ENCODE measurements around the gene MAPK4.
"Not testable (repeated sequence)": the region's sequence is repeated elsewhere in the genome, so short reads cannot be mapped to it uniquely, and the experiment has no call there.

- not testable (repeated sequence) for TF ChIP-seq CTCF, POLR2A (IDR thresholded peaks at IDR 0.05)
Observed at GRCh38 chr18:50533822-50534221, 26.1 kb upstream of the MAPK4 start.

Data from esophagus squamous epithelium (tissue), 4 donors.